ENCODE data around the gene CHRNB2. TPM values are rescaled to one million over a fixed set of nuclear protein-coding genes. Genes with fewer than 3 reads are reported as not detected.

The CHRNB2 gene
- total and polyA plus RNA-seq, 2 of the 4 experiments (the other 2 are of a cell fraction): under 0.01 to 0.03 TPM

- Histone ChIP-seq H3K27me3 (ENCODE audit: control insufficient read depth, insufficient read depth, low read length) (peaks cover 9% of the 10 kb centered on the region), H2AFZ (replicated peaks; ENCODE audit: low read length, poor library complexity) (no peak overlapping the region), H3K56ac (ENCODE audit: extremely low read depth, insufficient read depth, low read length) (no peak overlapping the region), H2BK120ac (ENCODE audit: low read depth, low read length) (no peak overlapping the region), H3K4me3 (ENCODE audit: insufficient read depth, low read depth, low read length) (no peak overlapping the region), H4K20me1 (ENCODE audit: insufficient read depth, low read length) (peaks cover 14% of the 10 kb centered on the region), H4K5ac (ENCODE audit: low read depth, low read length) (no peak overlapping the region), H3K4me2 (ENCODE audit: low read depth, low read length) (no peak overlapping the region), H3K14ac (replicated peaks; ENCODE audit: low read depth, low read length) (no peak overlapping the region), H2BK15ac (ENCODE audit: low read depth, low read length) (no peak overlapping the region), H3K9ac (ENCODE audit: low read depth, low read length) (no peak overlapping the region), H3K9me1 (ENCODE audit: insufficient read depth, low read length) (peaks cover 11% of the 10 kb centered on the region; the same call in 1 of the 2 replicates), H3K9me3 (ENCODE audit: control insufficient read depth, insufficient read depth, low read length) (no peaks in the 10 kb centered on the region), H4K91ac (ENCODE audit: insufficient read depth, low read depth, low read length) (no peak overlapping the region), H3K27ac (ENCODE audit: insufficient read depth, low read length) (no peak overlapping the region), H3K18ac (ENCODE audit: low read depth, low read length) (no peak overlapping the region), H4K8ac (ENCODE audit: low read depth in 2 of 2, low read length in 2 of 2) (no peak overlapping the region), H2AK5ac (ENCODE audit: low read depth, low read length) (no peak overlapping the region), H3K23ac (ENCODE audit: low read depth, low read length) (no peak overlapping the region), H2AK9ac (replicated peaks; ENCODE audit: low read depth, low read length, poor library complexity) (peak overlapping the region; percentile 25), H3K36me3 (ENCODE audit: control insufficient read depth, insufficient read depth, low read length) (peaks cover 28% of the 10 kb centered on the region), H3K4ac (ENCODE audit: low read depth, low read length) (no peak overlapping the region), H3K79me1 (ENCODE audit: low read depth in 1 of 2, low read length in 2 of 2) (0 out of 4 replicates have a peak, but pooled peaks cover 0 to 2% of the 10 kb centered on the region in 2 experiments), H2BK20ac (ENCODE audit: low read depth, low read length) (no peak overlapping the region), H3K4me1 (ENCODE audit: control insufficient read depth, insufficient read depth, low read length) (peaks cover 4% of the 10 kb centered on the region; the same call in 1 of the 2 replicates), H2BK5ac (ENCODE audit: low read depth, low read length, poor library complexity, severe bottlenecking) (no peak overlapping the region)
- BruUV-seq (replicated peaks): no TSS peak
- ChIA-PET CTCF (interaction anchor here (2.9 kb wide), 1 partner anchor 16 kb away, joined by 10 read pairs; no protein-coding TSS in a partner anchor), POLR2A (ENCODE audit: unreplicated experiment) (no interaction called here)
- no CpG with 5 or more reads among the region's 8 CpGs for WGBS, 2 experiments (ENCODE audit: extremely low coverage in 2 of 2, insufficient read length in 1 of 2)
- no peak for ATAC-seq (ENCODE audit: low read depth)
- intact Hi-C loops (cut with micrococcal nuclease) (no loop called here), dilution Hi-C loops (cut with HindIII; ENCODE audit: low sequenced_read_pairs, unreplicated experiment) (no loop called here), in situ Hi-C loops (cut with MboI; ENCODE audit: low sequenced_read_pairs) (no loop called here)
- no peak for DNase-seq
- no peak for TF ChIP-seq RFX5 (IDR thresholded peaks at IDR 0.05; ENCODE audit: low read depth, low read length)
- no peak for TF ChIP-seq SMC3 (IDR thresholded peaks at IDR 0.05; ENCODE audit: low read depth, low read length)
- no peak for TF ChIP-seq FOS (IDR thresholded peaks at IDR 0.05; ENCODE audit: low read depth, low read length)
- no peak for TF ChIP-seq POLR2A (IDR thresholded peaks at IDR 0.05; ENCODE audit: low read depth, low read length)
- TF ChIP-seq MAZ (IDR thresholded peaks at IDR 0.05; ENCODE audit: borderline replicate concordance, low read depth, low read length): no peak
- TF ChIP-seq, protein P1, sequence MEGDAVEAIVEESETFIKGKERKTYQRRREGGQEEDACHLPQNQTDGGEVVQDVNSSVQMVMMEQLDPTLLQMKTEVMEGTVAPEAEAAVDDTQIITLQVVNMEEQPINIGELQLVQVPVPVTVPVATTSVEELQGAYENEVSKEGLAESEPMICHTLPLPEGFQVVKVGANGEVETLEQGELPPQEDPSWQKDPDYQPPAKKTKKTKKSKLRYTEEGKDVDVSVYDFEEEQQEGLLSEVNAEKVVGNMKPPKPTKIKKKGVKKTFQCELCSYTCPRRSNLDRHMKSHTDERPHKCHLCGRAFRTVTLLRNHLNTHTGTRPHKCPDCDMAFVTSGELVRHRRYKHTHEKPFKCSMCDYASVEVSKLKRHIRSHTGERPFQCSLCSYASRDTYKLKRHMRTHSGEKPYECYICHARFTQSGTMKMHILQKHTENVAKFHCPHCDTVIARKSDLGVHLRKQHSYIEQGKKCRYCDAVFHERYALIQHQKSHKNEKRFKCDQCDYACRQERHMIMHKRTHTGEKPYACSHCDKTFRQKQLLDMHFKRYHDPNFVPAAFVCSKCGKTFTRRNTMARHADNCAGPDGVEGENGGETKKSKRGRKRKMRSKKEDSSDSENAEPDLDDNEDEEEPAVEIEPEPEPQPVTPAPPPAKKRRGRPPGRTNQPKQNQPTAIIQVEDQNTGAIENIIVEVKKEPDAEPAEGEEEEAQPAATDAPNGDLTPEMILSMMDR (conservative IDR thresholded peaks at IDR 0.05; ENCODE audit: low read depth, low read length): no peak
- TF ChIP-seq ELK1 (IDR thresholded peaks at IDR 0.05; ENCODE audit: borderline replicate concordance, low read depth, low read length): no peak
- no peak for TF ChIP-seq NFE2L2 (IDR thresholded peaks at IDR 0.05; ENCODE audit: low read depth, low read length)
- TF ChIP-seq RAD21 (IDR thresholded peaks at IDR 0.05; ENCODE audit: low read length): no peak
Measured at GRCh38 chr1:154575951-154576566, 8.5 kb downstream of the CHRNB2 start.
